Endothelial cell of umbilical vein (primary cell): Measurements from ENCODE around the gene SPINK1. TPM values are rescaled to one million over a fixed set of nuclear protein-coding genes. Genes with fewer than 3 reads are reported as not detected.

Experiments
- BruUV-seq: library from RNA; stranded (reverse); fragments of 400-500 nt; replicated peaks from 2 replicates; lab custom pipeline; 2021; lab: Mats Ljungman, UMichigan
- CTCF ChIA-PET: fragments of 300-600, 350-600 bp; sonication (Branson Sonifier 250); formaldehyde crosslinking; loops from one replicate; lab custom pipeline; 2021; ENCODE audit warnings: antibody characterized with exemption, inconsistent platforms; lab: Charles Lee
- POLR2A ChIA-PET: fragments of 300-600, 350-600 bp; sonication (Branson Sonifier 250); formaldehyde crosslinking; loops from one replicate; lab custom pipeline; 2021; ENCODE audit warnings: antibody characterized with exemption, inconsistent platforms; lab: Charles Lee
- DNase-seq: peaks from one replicate; pipeline ENCODE4 v3.0.0-alpha.2; 2011; ENCODE audit warnings: low read depth, low spot score
- FAIRE-seq: peaks from 2 replicates; lab custom pipeline; 2011; peaks lifted over from hg19 to GRCh38; lab: Jason Lieb, UNC
- H2AFZ ChIP-seq: 2 replicates; pipeline ENCODE4 v1.6.0; 2012; ENCODE audit warnings: low read depth, low read length, control low read depth, inconsistent platforms
- H3K27ac ChIP-seq: 2 replicates; pipeline ENCODE4 v1.5.1; 2011; ENCODE audit warnings: low read depth, mild to moderate bottlenecking, control low read depth, low read length, moderate library complexity; ENCODE audit not compliant: insufficient read depth
- H3K27me3 ChIP-seq, 2 experiments: 2 replicates each; pipeline versions ENCODE4 v1.6.0 to v1.6.1; 2011; ENCODE audit warnings: low read length in 2 of 2, mixed read lengths in 1 of 2; ENCODE audit not compliant: control insufficient read depth in 2 of 2, insufficient read depth in 2 of 2
- H3K36me3 ChIP-seq, 2 experiments: 2 replicates in 1 of 2; 3 replicates in 1 of 2; pipeline ENCODE4 v1.5.1; 2011; ENCODE audit warnings: low read length in 2 of 2, mild to moderate bottlenecking in 1 of 2, moderate library complexity in 1 of 2; ENCODE audit not compliant: control insufficient read depth in 2 of 2, insufficient read depth in 2 of 2; ENCODE audit errors: extremely low read depth in 1 of 2
- H3K4me1 ChIP-seq: 3 replicates; pipeline ENCODE4 v1.5.1; 2011; ENCODE audit warnings: mild to moderate bottlenecking, low read length; ENCODE audit not compliant: control insufficient read depth, insufficient read depth; ENCODE audit errors: extremely low read depth
- H3K4me2 ChIP-seq: 2 replicates; pipeline ENCODE4 v1.6.1; 2011; ENCODE audit warnings: low read length, control low read depth, mixed read lengths; ENCODE audit not compliant: insufficient read depth
- H3K4me3 ChIP-seq, 3 experiments: fragments of 200-600 bp in 1 of 3; sonication (generic), shearing (Covaris generic) in 1 of 3; replicated peaks in 1 of 3; 2 replicates each; pipeline ENCODE4 v1.5.1; 2011 to 2016; ENCODE audit warnings: control low read depth in 3 of 3, low read length in 3 of 3, mild to moderate bottlenecking in 2 of 3, inconsistent platforms in 1 of 3, low read depth in 1 of 3, moderate library complexity in 1 of 3; ENCODE audit not compliant: insufficient read depth in 1 of 3
- H3K79me2 ChIP-seq: 2 replicates; pipeline ENCODE4 v1.6.0; 2012; ENCODE audit warnings: low read length, inconsistent platforms; ENCODE audit not compliant: control insufficient read depth, insufficient read depth
- H3K9ac ChIP-seq: replicated peaks from 2 replicates; pipeline ENCODE3; 2011; ENCODE audit warnings: low read length, control low read depth; ENCODE audit not compliant: insufficient read depth; ENCODE audit errors: extremely low read depth
- H3K9me1 ChIP-seq: replicated peaks from 3 replicates; pipeline ENCODE4 v1.6.0; 2011; ENCODE audit warnings: mild to moderate bottlenecking, low read length; ENCODE audit not compliant: control insufficient read depth, insufficient read depth; ENCODE audit errors: extremely low read depth
- H3K9me3 ChIP-seq: replicated peaks from 2 replicates; pipeline ENCODE4 v1.5.1; 2012; ENCODE audit warnings: low read length, inconsistent platforms; ENCODE audit not compliant: control insufficient read depth, insufficient read depth
- H4K20me1 ChIP-seq: replicated peaks from 2 replicates; pipeline ENCODE3; 2011; ENCODE audit warnings: mild to moderate bottlenecking, low read length; ENCODE audit not compliant: control insufficient read depth, insufficient read depth; ENCODE audit errors: extremely low read depth
- EZH2 ChIP-seq: IDR thresholded peaks from 2 replicates; pipeline ENCODE4 v1.6.1; 2012; ENCODE audit warnings: borderline replicate concordance, low read depth, mild to moderate bottlenecking, moderate library complexity, low read length, inconsistent platforms; ENCODE audit not compliant: severe bottlenecking
- FOS ChIP-seq: IDR thresholded peaks from 2 replicates; pipeline ENCODE4 v1.6.1; 2011; ENCODE audit warnings: mild to moderate bottlenecking, low read length, moderate library complexity, borderline replicate concordance; ENCODE audit not compliant: insufficient read depth
- GATA2 ChIP-seq: IDR thresholded peaks from 2 replicates; pipeline ENCODE4 v1.7.0; 2011; ENCODE audit warnings: low read depth, mild to moderate bottlenecking, moderate library complexity, mixed read lengths, low read length; ENCODE audit not compliant: insufficient read length, insufficient read depth
- JUN ChIP-seq: IDR thresholded peaks from 2 replicates; pipeline ENCODE4 v1.6.1; 2011; ENCODE audit warnings: borderline replicate concordance, low read depth; ENCODE audit not compliant: insufficient read length, insufficient read depth
- MYC ChIP-seq: IDR thresholded peaks from one replicate; pipeline ENCODE4 v1.6.1; 2011; ENCODE audit warnings: mild to moderate bottlenecking, low read depth, low read length
- POLR2A ChIP-seq: IDR thresholded peaks from 2 replicates; pipeline ENCODE4 v1.6.1; 2012; ENCODE audit warnings: low read depth, mild to moderate bottlenecking, control low read depth, low read length
- POLR2AphosphoS5 ChIP-seq: IDR thresholded peaks from 2 replicates; pipeline ENCODE4 v1.6.1; 2012; ENCODE audit warnings: low read depth, mild to moderate bottlenecking, control low read depth, low read length, moderate library complexity; ENCODE audit not compliant: insufficient read depth
- dilution Hi-C: fragments of 300-500 bp; cut with MboI; formaldehyde crosslinking; loops from one replicate; pipeline ENCODE4 v1.15.0; 2019; ENCODE audit warnings: low sequenced_read_pairs; ENCODE audit not compliant: extremely low pct_ligation_motif_present
- intact Hi-C: fragments of 100-400 bp; cut with micrococcal nuclease; formaldehyde crosslinking; loops from one replicate; pipeline ENCODE4 v1.10.0; 2022
- polyA plus RNA-seq, 4 experiments: library from polyadenylated mRNA; depleted of rRNA in 3 of 4; stranded (reverse) in 3 of 4; unstranded in 1 of 4; fragments of >200 nt; gene quantifications; 2 replicates each; pipeline versions ENCODE4 v1.2.1 to v1.2.3, GENCODE V29; 2011 to 2012; ENCODE audit warnings: missing spikeins in 1 of 4
- total RNA-seq: library from RNA; stranded (reverse); gene quantifications from 2 replicates; pipeline ENCODE4 v1.2.3, GENCODE V29; 2021
- TF ChIP-seq, protein P1 (sequence below): IDR thresholded peaks from 2 replicates; pipeline ENCODE4 v1.6.1; 2011; ENCODE audit not compliant: insufficient read depth, insufficient read length
- TF ChIP-seq, protein P2 (sequence below), 2 donors: IDR thresholded peaks; 1 replicate in 1 of 2; 2 replicates in 1 of 2; pipeline ENCODE4 v1.5.1; 2011; ENCODE audit warnings: low read length in 2 of 2, mild to moderate bottlenecking in 2 of 2, moderate library complexity in 2 of 2, control low read depth in 1 of 2, inconsistent platforms in 1 of 2, low read depth in 1 of 2; ENCODE audit not compliant: insufficient read depth in 1 of 2; ENCODE audit errors: extremely low read depth in 1 of 2

SPINK1 gene
- total and polyA plus RNA-seq, 2 donors (not counting 3 experiments of a cell fraction or from before 2014, with no cell fraction given), result not detected

DNA sequence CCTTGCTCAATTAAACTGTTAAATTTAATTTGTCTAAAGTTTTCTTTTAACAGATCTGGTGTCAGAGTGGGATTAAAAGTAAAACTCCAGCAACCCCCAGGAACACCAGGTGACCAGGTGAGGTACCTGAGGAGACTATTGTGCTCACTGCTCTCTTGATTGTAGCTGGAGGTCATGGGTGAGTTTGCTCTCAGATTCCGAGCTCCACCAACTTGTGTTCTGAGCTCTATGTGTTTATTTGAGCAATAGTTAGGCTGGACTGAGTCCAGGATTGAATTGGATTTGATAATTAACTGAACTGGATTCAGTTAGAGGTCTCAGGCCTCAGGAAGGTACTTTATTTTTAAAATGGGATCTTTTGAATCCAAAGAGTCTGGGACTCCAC lies 29.2 kb upstream of the SPINK1 start:
- H3K79me2 ChIP-seq, result no peaks in the 10 kb centered on the region
- DNase-seq (no peak), FAIRE-seq (no peak)
- TF ChIP-seq POLR2AphosphoS5 (no peak), GATA2 (no peak), FOS (no peak), EZH2 (no peak), JUN (no peak), POLR2A (no peak), MYC (no peak)
- TF ChIP-seq, protein P1, sequence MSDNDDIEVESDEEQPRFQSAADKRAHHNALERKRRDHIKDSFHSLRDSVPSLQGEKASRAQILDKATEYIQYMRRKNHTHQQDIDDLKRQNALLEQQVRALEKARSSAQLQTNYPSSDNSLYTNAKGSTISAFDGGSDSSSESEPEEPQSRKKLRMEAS, result no peak
- TF ChIP-seq, protein P2, sequence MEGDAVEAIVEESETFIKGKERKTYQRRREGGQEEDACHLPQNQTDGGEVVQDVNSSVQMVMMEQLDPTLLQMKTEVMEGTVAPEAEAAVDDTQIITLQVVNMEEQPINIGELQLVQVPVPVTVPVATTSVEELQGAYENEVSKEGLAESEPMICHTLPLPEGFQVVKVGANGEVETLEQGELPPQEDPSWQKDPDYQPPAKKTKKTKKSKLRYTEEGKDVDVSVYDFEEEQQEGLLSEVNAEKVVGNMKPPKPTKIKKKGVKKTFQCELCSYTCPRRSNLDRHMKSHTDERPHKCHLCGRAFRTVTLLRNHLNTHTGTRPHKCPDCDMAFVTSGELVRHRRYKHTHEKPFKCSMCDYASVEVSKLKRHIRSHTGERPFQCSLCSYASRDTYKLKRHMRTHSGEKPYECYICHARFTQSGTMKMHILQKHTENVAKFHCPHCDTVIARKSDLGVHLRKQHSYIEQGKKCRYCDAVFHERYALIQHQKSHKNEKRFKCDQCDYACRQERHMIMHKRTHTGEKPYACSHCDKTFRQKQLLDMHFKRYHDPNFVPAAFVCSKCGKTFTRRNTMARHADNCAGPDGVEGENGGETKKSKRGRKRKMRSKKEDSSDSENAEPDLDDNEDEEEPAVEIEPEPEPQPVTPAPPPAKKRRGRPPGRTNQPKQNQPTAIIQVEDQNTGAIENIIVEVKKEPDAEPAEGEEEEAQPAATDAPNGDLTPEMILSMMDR (IDR thresholded peaks at IDR 0.05; ENCODE audit: extremely low read depth in 1 of 2, insufficient read depth in 1 of 2, low read depth in 1 of 2, low read length in 2 of 2), result no peak
- no peaks in the 10 kb centered on the region for H3K4me1 ChIP-seq
- no peak overlapping the region for H3K4me2 ChIP-seq
- H4K20me1 ChIP-seq, result no peaks in the 10 kb centered on the region
- BruUV-seq, result no TSS peak
- no peak overlapping the region for H2AFZ ChIP-seq
- CTCF ChIA-PET, result interaction anchor here (1.3 to 12.6 kb wide), 4 partner anchors 16 to 870 kb away, joined by 4 to 170 read pairs (median 32); no protein-coding TSS in a partner anchor
- no peaks in the 10 kb centered on the region for H3K36me3 ChIP-seq
- no peaks in the 10 kb centered on the region for H3K9me1 ChIP-seq
- no peaks in the 10 kb centered on the region for H3K9me3 ChIP-seq
- H3K27ac ChIP-seq, result no peak overlapping the region
- H3K27me3 ChIP-seq, result no peaks in the 10 kb centered on the region
- intact Hi-C loops (no loop called here), dilution Hi-C loops (no loop called here)
- POLR2A ChIA-PET, result no interaction called here
- no peak overlapping the region for H3K4me3 ChIP-seq
- no peak overlapping the region for H3K9ac ChIP-seq
